Measurements from ENCODE around the gene SVEP1. TPM values are rescaled to one million over a fixed set of nuclear protein-coding genes. Genes with fewer than 3 reads are reported as not detected.

The SVEP1 gene
- total RNA-seq, 1 donor from 2014 or later = not detected

DNA sequence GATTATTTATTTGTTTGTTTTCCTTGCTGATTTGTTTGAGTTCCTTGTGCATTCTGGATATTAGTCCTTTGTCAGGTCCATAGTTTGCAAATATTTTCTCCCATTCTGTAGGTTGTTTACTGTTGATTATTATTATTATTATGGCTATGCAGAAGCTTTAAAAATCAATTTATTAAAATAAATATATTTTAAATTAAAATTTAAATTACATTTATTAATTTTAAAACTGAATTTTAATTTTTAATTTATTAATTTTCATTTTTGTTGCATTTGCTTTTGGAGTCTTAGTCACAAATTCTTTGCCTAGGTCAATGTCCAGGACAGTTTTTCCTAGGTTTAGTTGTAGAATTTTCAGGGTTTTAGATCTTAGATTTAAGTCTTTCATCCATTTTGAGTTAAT is 50.9 kb downstream of the SVEP1 start:
- H3K4me1 Mint-ChIP-seq = no peaks in the 10 kb centered on the region
- intact Hi-C loops (cut with micrococcal nuclease) = no loop called here
- H3K36me3 Mint-ChIP-seq (ENCODE audit: low read depth) = no peaks in the 10 kb centered on the region
- no peaks in the 10 kb centered on the region for H3K9me3 Mint-ChIP-seq
- no peak overlapping the region for H3K4me3 Mint-ChIP-seq
- DNase-seq = no peak
- no peaks in the 10 kb centered on the region for H3K27me3 Mint-ChIP-seq
- no peak overlapping the region for H3K27ac Mint-ChIP-seq

DNA sequence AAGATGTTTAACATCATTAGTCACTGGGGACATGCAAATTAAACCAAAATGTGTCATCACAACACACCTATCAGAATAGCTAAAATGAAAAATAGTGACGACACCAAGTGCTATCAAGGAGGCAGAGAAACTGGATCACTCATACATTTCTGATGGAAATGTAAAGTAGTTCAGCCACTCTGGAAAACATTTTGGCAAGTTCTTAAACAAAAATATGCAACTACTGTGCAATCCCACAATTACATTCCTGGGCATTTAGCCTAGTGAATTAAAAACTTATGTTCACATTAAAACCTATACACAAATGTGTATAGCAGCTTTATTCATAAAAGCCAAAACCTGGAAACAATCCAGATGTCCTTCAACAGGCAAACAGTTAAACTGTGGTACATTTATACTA is 53.1 kb downstream of the SVEP1 start:
- Mint-ChIP-seq H3K4me3 (no peak overlapping the region), H3K4me1 (no peaks in the 10 kb centered on the region), H3K9me3 (no peaks in the 10 kb centered on the region), H3K36me3 (ENCODE audit: low read depth) (no peaks in the 10 kb centered on the region), H3K27me3 (no peaks in the 10 kb centered on the region), H3K27ac (no peak overlapping the region)
- intact Hi-C loops (cut with micrococcal nuclease) = no loop called here
- no peak for DNase-seq

DNA sequence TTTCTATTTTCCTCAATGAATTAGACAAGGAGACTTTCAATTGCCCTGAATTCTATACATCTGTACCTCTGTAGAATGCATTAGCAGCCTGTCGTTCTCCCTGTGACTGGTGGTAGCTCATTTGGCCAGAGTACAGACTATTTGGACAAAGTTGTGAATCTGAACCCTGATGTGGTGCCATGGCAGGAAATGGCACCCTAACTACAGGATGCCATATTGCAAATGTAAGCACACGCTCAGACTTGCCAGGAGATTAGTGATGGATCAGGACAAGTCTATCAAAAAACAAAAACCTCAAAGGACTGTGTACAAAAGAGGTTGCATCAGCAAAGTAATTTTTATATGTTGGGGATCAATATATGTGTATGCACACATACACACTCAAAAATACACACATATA is 58.3 kb downstream of the SVEP1 start:
- H3K27me3 Mint-ChIP-seq = no peaks in the 10 kb centered on the region
- no peaks in the 10 kb centered on the region for H3K36me3 Mint-ChIP-seq (ENCODE audit: low read depth)
- intact Hi-C loops (cut with micrococcal nuclease) = no loop called here
- no peak overlapping the region for H3K4me3 Mint-ChIP-seq
- DNase-seq = no peak
- no peaks in the 10 kb centered on the region for H3K4me1 Mint-ChIP-seq
- H3K27ac Mint-ChIP-seq = no peak overlapping the region
- H3K9me3 Mint-ChIP-seq = no peaks in the 10 kb centered on the region

GRCh38 chr9:110520120-110520701 is 59.3 kb downstream of the SVEP1 start:
- Mint-ChIP-seq H3K9me3 (no peaks in the 10 kb centered on the region), H3K27ac (no peak overlapping the region), H3K4me3 (no peak overlapping the region), H3K27me3 (no peaks in the 10 kb centered on the region), H3K4me1 (no peaks in the 10 kb centered on the region), H3K36me3 (ENCODE audit: low read depth) (no peaks in the 10 kb centered on the region)
- intact Hi-C loops (cut with micrococcal nuclease) = no loop called here
- no peak for DNase-seq

DNA sequence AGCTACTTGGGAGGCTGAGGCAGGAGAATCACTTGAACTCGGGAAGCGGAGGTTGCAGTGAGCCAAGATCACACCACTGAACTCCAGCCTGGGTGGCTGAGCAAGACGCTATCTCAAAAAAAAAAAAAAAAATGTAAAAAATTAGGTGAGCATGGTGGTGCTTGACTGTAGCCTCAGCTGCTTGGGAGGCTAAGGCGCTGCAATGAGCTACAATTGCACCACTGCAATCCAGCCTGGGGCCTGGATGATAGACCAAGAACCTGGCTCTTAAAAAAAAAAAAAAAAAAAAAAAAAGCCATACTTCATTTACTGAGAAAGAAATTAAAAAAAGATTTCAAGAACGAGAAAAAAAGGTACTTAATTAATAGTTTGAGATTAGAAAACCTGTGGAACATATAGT is 62.1 kb downstream of the SVEP1 start:
- Mint-ChIP-seq H3K4me1 (no peaks in the 10 kb centered on the region), H3K27me3 (peaks cover under 1% of the 10 kb centered on the region), H3K4me3 (no peak overlapping the region), H3K36me3 (ENCODE audit: low read depth) (no peaks in the 10 kb centered on the region), H3K9me3 (no peaks in the 10 kb centered on the region), H3K27ac (no peak overlapping the region)
- intact Hi-C loops (cut with micrococcal nuclease) = no loop called here
- no peak for DNase-seq

DNA sequence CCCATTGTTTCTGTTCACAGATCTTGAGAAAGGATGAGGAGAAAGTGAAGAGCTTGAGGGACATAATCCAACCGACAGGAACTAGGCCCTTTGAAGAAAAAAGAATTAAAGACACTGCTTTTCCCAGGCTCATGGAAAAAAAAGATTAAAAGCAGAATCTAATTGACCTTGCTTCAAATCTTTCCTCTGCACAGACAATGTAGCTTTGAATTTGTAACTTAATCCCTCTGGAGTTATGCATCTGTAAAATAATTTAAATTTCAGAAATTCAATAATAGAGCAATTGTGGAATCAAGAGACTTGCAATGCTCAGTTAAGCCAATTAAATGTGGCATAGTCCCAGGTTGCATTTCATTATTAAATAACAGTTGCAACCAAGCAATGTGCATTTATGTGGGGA is 64.6 kb downstream of the SVEP1 start:
- Mint-ChIP-seq H3K27ac (no peak overlapping the region), H3K4me1 (no peaks in the 10 kb centered on the region), H3K27me3 (peaks cover 2% of the 10 kb centered on the region), H3K9me3 (no peaks in the 10 kb centered on the region), H3K36me3 (ENCODE audit: low read depth) (no peaks in the 10 kb centered on the region), H3K4me3 (no peak overlapping the region)
- intact Hi-C loops (cut with micrococcal nuclease) = no loop called here
- no peak for DNase-seq

- Mint-ChIP-seq H3K9me3 (no peaks in the 10 kb centered on the region), H3K4me1 (no peaks in the 10 kb centered on the region), H3K4me3 (no peak overlapping the region), H3K27me3 (peaks cover 2% of the 10 kb centered on the region), H3K27ac (no peak overlapping the region), H3K36me3 (ENCODE audit: low read depth) (no peaks in the 10 kb centered on the region)
- no peak for DNase-seq
- intact Hi-C loops (cut with micrococcal nuclease) = no loop called here
Measured at GRCh38 chr9:110512817-110513216, 66.7 kb downstream of the SVEP1 start.

- intact Hi-C loops (cut with micrococcal nuclease) = no loop called here
- H3K36me3 Mint-ChIP-seq (ENCODE audit: low read depth) = no peaks in the 10 kb centered on the region
- H3K27ac Mint-ChIP-seq = no peak overlapping the region
- peaks cover 2% of the 10 kb centered on the region for H3K27me3 Mint-ChIP-seq
- H3K4me3 Mint-ChIP-seq = no peak overlapping the region
- no peak for DNase-seq
- H3K4me1 Mint-ChIP-seq = no peaks in the 10 kb centered on the region
- H3K9me3 Mint-ChIP-seq = no peaks in the 10 kb centered on the region
Measured at GRCh38 chr9:110509792-110510191, 69.7 kb downstream of the SVEP1 start.

DNA sequence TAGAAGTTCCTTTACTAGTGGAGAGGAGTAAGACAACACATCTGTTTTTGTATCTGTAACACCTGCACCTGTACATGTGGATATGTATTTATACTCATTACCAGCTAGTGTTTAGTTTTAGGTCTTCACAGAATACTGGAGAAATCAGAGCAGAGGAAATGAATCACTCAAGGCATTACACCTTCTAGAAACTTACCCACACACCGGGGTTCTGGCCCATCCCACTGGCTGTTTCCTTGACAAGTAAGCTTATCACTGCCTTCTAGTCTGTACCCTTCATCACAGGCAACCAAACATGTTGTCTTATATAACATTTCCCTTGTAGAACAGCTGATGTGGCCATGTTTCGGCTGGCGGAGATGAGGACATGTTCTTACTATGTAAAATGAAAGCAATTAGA is 76.7 kb downstream of the SVEP1 start:
- H3K36me3 Mint-ChIP-seq (ENCODE audit: low read depth) = no peaks in the 10 kb centered on the region
- H3K4me3 Mint-ChIP-seq = no peak overlapping the region
- intact Hi-C loops (cut with micrococcal nuclease) = no loop called here
- H3K4me1 Mint-ChIP-seq = no peaks in the 10 kb centered on the region
- H3K27me3 Mint-ChIP-seq = no peaks in the 10 kb centered on the region
- H3K27ac Mint-ChIP-seq = no peak overlapping the region
- no peak for DNase-seq
- no peaks in the 10 kb centered on the region for H3K9me3 Mint-ChIP-seq

GRCh38 chr9:110499608-110500007 is 79.9 kb downstream of the SVEP1 start:
- H3K27me3 Mint-ChIP-seq = peaks cover 1% of the 10 kb centered on the region
- intact Hi-C loops (cut with micrococcal nuclease) = no loop called here
- H3K36me3 Mint-ChIP-seq (ENCODE audit: low read depth) = no peaks in the 10 kb centered on the region

DNA sequence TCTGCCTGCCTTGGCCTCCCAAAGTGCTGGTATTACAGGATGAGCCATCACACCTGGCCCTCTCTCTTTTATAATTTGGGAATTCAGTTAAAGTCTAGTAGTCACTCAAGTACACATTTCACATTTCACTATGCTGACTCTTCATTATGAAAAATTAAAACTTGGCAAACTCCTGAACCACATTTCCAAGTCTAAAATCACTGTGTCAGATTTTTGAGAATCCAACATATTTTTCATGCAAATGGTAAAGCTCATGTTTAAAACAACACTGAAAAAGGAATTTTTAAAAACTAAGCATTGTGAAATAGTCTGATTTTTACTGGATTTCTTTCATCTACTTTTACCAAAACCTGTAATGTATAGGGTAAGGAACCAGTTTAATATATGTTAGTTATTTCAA is 92.3 kb downstream of the SVEP1 start:
- Mint-ChIP-seq H3K27me3 (no peaks in the 10 kb centered on the region), H3K27ac (no peak overlapping the region), H3K4me1 (no peaks in the 10 kb centered on the region), H3K36me3 (ENCODE audit: low read depth) (no peaks in the 10 kb centered on the region), H3K4me3 (no peak overlapping the region), H3K9me3 (no peaks in the 10 kb centered on the region)
- intact Hi-C loops (cut with micrococcal nuclease) = no loop called here
- no peak for DNase-seq

More at GRCh38 chr9:110499608-110500007, 79.9 kb downstream of the SVEP1 start:
- H3K27ac Mint-ChIP-seq = no peak overlapping the region
- DNase-seq = no peak
- H3K9me3 Mint-ChIP-seq = no peaks in the 10 kb centered on the region
- H3K4me1 Mint-ChIP-seq = no peaks in the 10 kb centered on the region
- H3K4me3 Mint-ChIP-seq = no peak overlapping the region

- DNase-seq = no peak
- H3K9me3 Mint-ChIP-seq = no peaks in the 10 kb centered on the region
- H3K27me3 Mint-ChIP-seq = no peaks in the 10 kb centered on the region
- no peak overlapping the region for H3K27ac Mint-ChIP-seq
- H3K36me3 Mint-ChIP-seq (ENCODE audit: low read depth) = no peaks in the 10 kb centered on the region
- H3K4me1 Mint-ChIP-seq = no peaks in the 10 kb centered on the region
- intact Hi-C loops (cut with micrococcal nuclease) = no loop called here
- H3K4me3 Mint-ChIP-seq = no peak overlapping the region
Measured at GRCh38 chr9:110486218-110486617, 93.3 kb downstream of the SVEP1 start.

DNA sequence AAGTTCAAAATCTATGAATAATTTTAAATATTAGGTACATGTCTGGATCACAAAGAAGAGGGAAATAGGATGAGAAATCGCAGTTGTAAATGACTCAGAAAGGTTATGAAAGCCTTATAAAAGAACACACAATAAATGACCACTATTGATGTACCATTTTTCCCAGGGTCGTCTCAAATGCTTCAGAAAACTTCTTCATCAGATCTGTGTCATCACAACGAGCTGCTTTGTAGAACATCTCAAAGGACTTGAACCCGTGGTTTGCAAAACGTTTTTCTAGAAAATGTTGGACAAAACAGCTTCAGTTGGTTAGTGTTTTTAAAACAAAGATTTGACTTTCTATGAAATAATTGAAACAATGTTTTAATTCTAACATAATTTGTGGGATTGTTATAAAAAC is 100.1 kb downstream of the SVEP1 start:
- Mint-ChIP-seq H3K4me1 (no peaks in the 10 kb centered on the region), H3K27ac (no peak overlapping the region), H3K36me3 (ENCODE audit: low read depth) (no peaks in the 10 kb centered on the region), H3K27me3 (no peaks in the 10 kb centered on the region), H3K4me3 (no peak overlapping the region), H3K9me3 (no peaks in the 10 kb centered on the region)
- DNase-seq = no peak
- intact Hi-C loops (cut with micrococcal nuclease) = no loop called here

DNA sequence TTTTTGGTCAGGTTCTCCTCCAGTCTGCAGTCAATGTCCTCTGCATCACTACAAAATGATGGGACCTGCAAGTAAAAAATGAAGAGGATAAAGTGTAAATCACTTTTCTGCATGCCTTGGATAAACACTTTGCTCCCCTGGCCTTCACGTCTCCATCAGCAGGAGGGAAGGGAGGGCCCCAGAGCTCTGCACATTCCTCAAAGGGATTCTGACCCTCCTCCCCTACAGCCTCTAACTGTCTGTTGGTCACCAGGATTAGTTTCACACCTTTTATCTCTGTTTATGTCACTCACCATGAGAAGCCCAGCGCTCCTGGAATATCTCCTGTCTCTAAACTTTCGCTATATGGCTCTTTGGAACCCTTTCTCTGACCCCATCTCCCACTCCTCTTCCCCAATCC is 103.3 kb downstream of the SVEP1 start:
- no peaks in the 10 kb centered on the region for H3K9me3 Mint-ChIP-seq
- no peak overlapping the region for H3K4me3 Mint-ChIP-seq
- H3K27me3 Mint-ChIP-seq = no peaks in the 10 kb centered on the region
- DNase-seq = no peak
- intact Hi-C loops (cut with micrococcal nuclease) = no loop called here
- no peak overlapping the region for H3K27ac Mint-ChIP-seq
- H3K4me1 Mint-ChIP-seq = no peaks in the 10 kb centered on the region
- H3K36me3 Mint-ChIP-seq (ENCODE audit: low read depth) = no peaks in the 10 kb centered on the region

GRCh38 chr9:110472111-110472510 is 107.4 kb downstream of the SVEP1 start:
- intact Hi-C loops (cut with micrococcal nuclease) = no loop called here
- no peaks in the 10 kb centered on the region for H3K9me3 Mint-ChIP-seq
- no peaks in the 10 kb centered on the region for H3K36me3 Mint-ChIP-seq (ENCODE audit: low read depth)
- no peak overlapping the region for H3K27ac Mint-ChIP-seq
- H3K4me1 Mint-ChIP-seq = no peaks in the 10 kb centered on the region
- H3K4me3 Mint-ChIP-seq = no peak overlapping the region
- DNase-seq = no peak
- H3K27me3 Mint-ChIP-seq = peaks cover 1% of the 10 kb centered on the region

Measured in activated CD4-positive, alpha-beta T cell treated with anti-CD3 and anti-CD28 coated beads, Interleukin-2, amount 10 ng/mL, durations not matched to agents 24 days and 14 days (primary cell).